Liver (tissue), 9 donors: Measurements from ENCODE around the gene NCKAP5L. TPM values are rescaled to one million over a fixed set of nuclear protein-coding genes. Genes with fewer than 3 reads are reported as not detected.

Source experiments
- DNase-seq: peaks from one replicate; pipeline ENCODE4 v3.0.0-alpha.2; 2017; ENCODE audit warnings: low spot score
- H3K27ac ChIP-seq, 2 donors: one replicate each; pipeline ENCODE4 v1.7.0; 2013; ENCODE audit warnings: inconsistent platforms in 2 of 2, low read length in 2 of 2, control low read depth in 1 of 2, low read depth in 1 of 2, mild to moderate bottlenecking in 1 of 2
- H3K27me3 ChIP-seq, 4 donors: one replicate each; pipeline versions ENCODE4 v1.6.1 to v1.7.0; 2013; ENCODE audit warnings: low read length in 3 of 4, inconsistent platforms in 1 of 4, mild to moderate bottlenecking in 1 of 4, moderate library complexity in 1 of 4; ENCODE audit not compliant: control insufficient read depth in 4 of 4, insufficient read depth in 4 of 4
- H3K36me3 ChIP-seq, 4 donors: one replicate each; pipeline versions ENCODE4 v1.6.1 to v1.7.0; 2013; ENCODE audit warnings: low read length in 3 of 4, mild to moderate bottlenecking in 3 of 4, low read depth in 1 of 4, moderate library complexity in 1 of 4; ENCODE audit not compliant: control insufficient read depth in 4 of 4, insufficient read depth in 3 of 4
- H3K4me1 ChIP-seq, 4 donors: one replicate each; pipeline versions ENCODE4 v1.6.1 to v1.7.0; 2013; ENCODE audit warnings: low read length in 3 of 4, mild to moderate bottlenecking in 3 of 4, moderate library complexity in 1 of 4; ENCODE audit not compliant: control insufficient read depth in 4 of 4, insufficient read depth in 4 of 4
- H3K4me3 ChIP-seq, 3 donors: one replicate each; pipeline versions ENCODE4 v1.6.1 to v1.7.0; 2013; ENCODE audit warnings: low read length in 3 of 3, control low read depth in 1 of 3, low read depth in 1 of 3, mild to moderate bottlenecking in 1 of 3
- H3K9ac ChIP-seq, 2 donors: one replicate each; pipeline ENCODE4 v1.7.0; 2013; ENCODE audit warnings: low read length in 2 of 2, mild to moderate bottlenecking in 2 of 2, moderate library complexity in 2 of 2, control low read depth in 1 of 2, low read depth in 1 of 2
- H3K9me3 ChIP-seq, 4 donors: one replicate each; pipeline versions ENCODE4 v1.6.1 to v1.7.0; 2013; ENCODE audit warnings: low read length in 3 of 4; ENCODE audit not compliant: control insufficient read depth in 4 of 4
- FOXA1 ChIP-seq: IDR thresholded peaks from 2 replicates; pipeline ENCODE4 v1.6.1; 2016; ENCODE audit warnings: antibody characterized with exemption
- FOXA2 ChIP-seq: IDR thresholded peaks from 2 replicates; pipeline ENCODE4 v1.6.1; 2016; ENCODE audit warnings: antibody characterized with exemption
- GABPA ChIP-seq, 2 donors: IDR thresholded peaks in 1 of 2; conservative IDR thresholded peaks in 1 of 2; 2 replicates each; pipeline ENCODE4 v1.6.1; 2016; ENCODE audit warnings: antibody characterized with exemption in 2 of 2, mild to moderate bottlenecking in 1 of 2, moderate library complexity in 1 of 2
- HNF4A ChIP-seq, 2 donors: conservative IDR thresholded peaks; 2 replicates each; pipeline ENCODE4 v1.6.1; 2016; ENCODE audit warnings: antibody characterized with exemption in 2 of 2, mild to moderate bottlenecking in 2 of 2
- HNF4G ChIP-seq: IDR thresholded peaks from 2 replicates; pipeline ENCODE4 v1.6.1; 2016; ENCODE audit warnings: antibody characterized with exemption
- JUND ChIP-seq, 2 donors: IDR thresholded peaks; 2 replicates each; pipeline ENCODE4 v1.6.1; 2016; ENCODE audit warnings: antibody characterized with exemption in 2 of 2
- MAX ChIP-seq: IDR thresholded peaks from 2 replicates; pipeline ENCODE4 v1.6.1; 2016; ENCODE audit warnings: antibody characterized with exemption
- NR2F2 ChIP-seq: IDR thresholded peaks from 2 replicates; pipeline ENCODE4 v1.6.1; 2016; ENCODE audit warnings: antibody characterized with exemption
- RAD21 ChIP-seq, 2 donors: IDR thresholded peaks; 2 replicates each; pipeline ENCODE4 v1.6.1; 2016; ENCODE audit warnings: antibody characterized with exemption in 2 of 2, mild to moderate bottlenecking in 2 of 2
- REST ChIP-seq: IDR thresholded peaks from 2 replicates; pipeline ENCODE4 v1.6.1; 2016; ENCODE audit warnings: antibody characterized with exemption, mild to moderate bottlenecking
- RXRA ChIP-seq, 2 donors: IDR thresholded peaks; 2 replicates each; pipeline ENCODE4 v1.6.1; 2017 to 2018; ENCODE audit warnings: antibody characterized with exemption in 2 of 2, mild to moderate bottlenecking in 1 of 2
- SP1 ChIP-seq: IDR thresholded peaks from 2 replicates; pipeline ENCODE4 v1.6.1; 2018; ENCODE audit warnings: antibody characterized with exemption, mild to moderate bottlenecking
- TAF1 ChIP-seq: conservative IDR thresholded peaks from 2 replicates; pipeline ENCODE4 v1.6.1; 2016; ENCODE audit warnings: antibody characterized with exemption, mild to moderate bottlenecking
- YY1 ChIP-seq: IDR thresholded peaks from 2 replicates; pipeline ENCODE4 v1.6.1; 2016; ENCODE audit warnings: antibody characterized with exemption, mild to moderate bottlenecking
- ZBTB33 ChIP-seq: IDR thresholded peaks from 2 replicates; pipeline ENCODE4 v1.6.1; 2016; ENCODE audit warnings: antibody characterized with exemption
- WGBS: extraction: QIAGEN DNeasy Blood & Tissue Kit; methylation state at CpG from one replicate; pipeline ENCODE4 v1.1.7; 2013; 5-methylcytosine and 5-hydroxymethylcytosine counted together
- polyA plus RNA-seq, 2 donors: library from polyadenylated mRNA; stranded (reverse) in 1 of 2; unstranded in 1 of 2; fragments of 200-250 nt in 1 of 2; fragments of >200 nt in 1 of 2; fragmentation: Nextera tagmentation in 1 of 2; extraction: Ambion mirVana in 1 of 2; gene quantifications; one replicate each; pipeline versions ENCODE4 v1.2.1 to v1.2.3, GENCODE V29; 2013 to 2015
- total RNA-seq, 2 donors: library from RNA; depleted of rRNA; stranded (reverse); fragments of >200 nt; gene quantifications; one replicate each; pipeline ENCODE4 v1.2.3, GENCODE V29; 2014
- TF ChIP-seq, protein P1 (sequence below): IDR thresholded peaks from 2 replicates; pipeline ENCODE4 v1.6.1; 2016; ENCODE audit warnings: antibody characterized with exemption
- TF ChIP-seq, protein P2 (sequence below): fragments of 150-350 bp; IDR thresholded peaks from 2 replicates; pipeline ENCODE4 v1.5.1; 2017; ENCODE audit warnings: improper control_type of control experiment, low read depth, low read length; ENCODE audit not compliant: missing input control
- donor health status: healthy.
- donor health status: healthy.
- donor health status: healthy.
- donor health status: healthy.
- donor health status: healthy.

The NCKAP5L gene
- total and polyA plus RNA-seq, 4 donors, result 2.9 to 6.8 (median 4.2) TPM

- TF ChIP-seq REST, result no peak
- TF ChIP-seq, protein P1, sequence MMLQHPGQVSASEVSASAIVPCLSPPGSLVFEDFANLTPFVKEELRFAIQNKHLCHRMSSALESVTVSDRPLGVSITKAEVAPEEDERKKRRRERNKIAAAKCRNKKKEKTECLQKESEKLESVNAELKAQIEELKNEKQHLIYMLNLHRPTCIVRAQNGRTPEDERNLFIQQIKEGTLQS, result no peak
- TF ChIP-seq TAF1, result no peak
- TF ChIP-seq FOXA1, result no peak
- TF ChIP-seq HNF4A (conservative IDR thresholded peaks at IDR 0.05), result no peak
Measured at GRCh38 chr12:49865782-49866135, 37.5 kb upstream of the NCKAP5L start (continued).

- DNase-seq, result no peak
- Histone ChIP-seq H3K9me3 (no peaks in the 10 kb centered on the region), H3K36me3 (no peaks in the 10 kb centered on the region), H3K9ac (no peak overlapping the region), H3K27me3 (peaks cover 0 to 4% (median 0%) of the 10 kb centered on the region in 4 donors), H3K4me3 (no peak overlapping the region), H3K4me1 (peaks cover 0 to 2% (median 0%) of the 10 kb centered on the region in 4 donors), H3K27ac (no peak overlapping the region)
- WGBS, result 87% methylated on average over 13 of the region's 13 CpGs
- TF ChIP-seq NR2F2 (no peak), ZBTB33 (no peak), YY1 (no peak), GABPA (IDR thresholded peaks at IDR 0.05 in 1 of 2, conservative IDR thresholded peaks at IDR 0.05 in 1 of 2) (no peak), SP1 (no peak), HNF4G (no peak), JUND (IDR thresholded peaks at IDR 0.05) (no peak)
Measured at GRCh38 chr12:49865109-49865781, 37.0 kb upstream of the NCKAP5L start.

DNA sequence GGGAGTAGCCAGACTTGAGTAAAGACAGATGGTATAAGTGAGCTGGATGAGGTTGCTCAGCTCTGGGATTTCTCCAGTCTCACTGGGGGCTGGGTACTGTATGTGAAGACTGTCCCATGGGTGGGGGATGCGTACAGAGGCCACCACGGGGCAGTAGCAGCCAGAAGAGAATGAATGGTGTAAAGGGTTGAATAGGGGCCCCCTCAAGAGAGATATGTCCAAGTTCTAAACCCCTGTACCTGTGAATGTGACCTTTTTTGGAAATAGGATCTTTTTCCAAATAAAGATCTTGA, 36.5 kb upstream of the NCKAP5L start:
- Histone ChIP-seq H3K27me3 (peaks cover 0 to 4% (median 0%) of the 10 kb centered on the region in 4 donors), H3K9ac (no peak overlapping the region), H3K36me3 (no peaks in the 10 kb centered on the region), H3K4me3 (no peak overlapping the region), H3K27ac (no peak overlapping the region), H3K4me1 (peaks cover 0 to 2% (median 0%) of the 10 kb centered on the region in 4 donors), H3K9me3 (no peaks in the 10 kb centered on the region)
- DNase-seq, result no peak
- 64% methylated on average over 2 of the region's 2 CpGs for WGBS
- TF ChIP-seq YY1 (no peak), FOXA2 (no peak), HNF4A (conservative IDR thresholded peaks at IDR 0.05) (no peak), HNF4G (no peak), FOXA1 (no peak), RXRA (IDR thresholded peaks at IDR 0.05) (no peak), RAD21 (IDR thresholded peaks at IDR 0.05) (no peak), ZBTB33 (no peak), MAX (no peak)
- TF ChIP-seq, protein P2, sequence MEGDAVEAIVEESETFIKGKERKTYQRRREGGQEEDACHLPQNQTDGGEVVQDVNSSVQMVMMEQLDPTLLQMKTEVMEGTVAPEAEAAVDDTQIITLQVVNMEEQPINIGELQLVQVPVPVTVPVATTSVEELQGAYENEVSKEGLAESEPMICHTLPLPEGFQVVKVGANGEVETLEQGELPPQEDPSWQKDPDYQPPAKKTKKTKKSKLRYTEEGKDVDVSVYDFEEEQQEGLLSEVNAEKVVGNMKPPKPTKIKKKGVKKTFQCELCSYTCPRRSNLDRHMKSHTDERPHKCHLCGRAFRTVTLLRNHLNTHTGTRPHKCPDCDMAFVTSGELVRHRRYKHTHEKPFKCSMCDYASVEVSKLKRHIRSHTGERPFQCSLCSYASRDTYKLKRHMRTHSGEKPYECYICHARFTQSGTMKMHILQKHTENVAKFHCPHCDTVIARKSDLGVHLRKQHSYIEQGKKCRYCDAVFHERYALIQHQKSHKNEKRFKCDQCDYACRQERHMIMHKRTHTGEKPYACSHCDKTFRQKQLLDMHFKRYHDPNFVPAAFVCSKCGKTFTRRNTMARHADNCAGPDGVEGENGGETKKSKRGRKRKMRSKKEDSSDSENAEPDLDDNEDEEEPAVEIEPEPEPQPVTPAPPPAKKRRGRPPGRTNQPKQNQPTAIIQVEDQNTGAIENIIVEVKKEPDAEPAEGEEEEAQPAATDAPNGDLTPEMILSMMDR, result no peak
- TF ChIP-seq, protein P1, result no peak
